Keratinocyte (primary cell): ENCODE measurements around the gene NDRG2.

ENCODE experiments used
- EZH2 ChIP-seq: IDR thresholded peaks from one replicate; pipeline ENCODE4 v1.6.1; 2012; ENCODE audit warnings: inconsistent platforms, mild to moderate bottlenecking, low read length, moderate library complexity
- TF ChIP-seq, protein P1 (sequence below), 3 experiments: IDR thresholded peaks in 1 of 3; conservative IDR thresholded peaks in 1 of 3; optimal IDR thresholded peaks in 1 of 3; 2 replicates in 2 of 3; 3 replicates in 1 of 3; pipeline versions ENCODE3 to v1.5.1; 2011; ENCODE audit warnings: low read length in 3 of 3, mild to moderate bottlenecking in 3 of 3, moderate library complexity in 2 of 3, control low read depth in 1 of 3, inconsistent platforms in 1 of 3; ENCODE audit not compliant: insufficient read depth in 2 of 3; ENCODE audit errors: extremely low read depth in 1 of 3

DNA sequence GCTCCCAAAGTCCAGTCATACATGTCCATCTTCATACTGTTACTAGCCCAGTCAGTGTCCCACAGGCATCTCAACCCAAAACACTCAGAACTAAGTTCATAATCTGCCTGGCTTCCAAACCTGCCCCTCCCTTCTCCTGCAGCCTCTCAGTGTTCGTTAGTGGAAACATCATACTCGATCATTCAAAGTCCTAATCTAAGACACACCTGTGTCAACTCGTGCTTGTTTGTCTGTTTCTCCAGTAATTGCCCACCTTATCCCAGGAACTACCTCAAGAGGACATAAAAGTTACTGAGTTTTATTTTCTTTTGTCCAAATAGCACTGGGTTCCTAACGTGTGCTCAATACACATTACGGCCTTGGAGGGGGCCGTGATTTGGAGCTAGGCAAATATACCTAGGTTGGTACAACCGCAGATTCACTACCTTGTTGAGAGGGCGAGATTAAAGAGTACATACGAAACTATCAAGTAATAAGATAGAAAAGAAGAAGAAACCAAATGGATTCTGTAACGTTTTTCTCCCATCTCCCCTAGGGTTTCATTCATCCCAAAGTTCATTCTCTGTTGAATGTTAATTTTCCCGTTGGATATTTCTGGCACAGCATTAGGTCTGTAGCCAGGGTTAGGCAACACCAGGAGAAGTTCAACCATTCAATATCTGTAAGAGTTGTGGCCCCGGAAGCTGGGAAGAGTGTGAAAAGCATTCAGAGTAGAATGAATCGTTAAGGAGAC lies 35.9 kb upstream of the NDRG2 start:
- TF ChIP-seq, protein P1, sequence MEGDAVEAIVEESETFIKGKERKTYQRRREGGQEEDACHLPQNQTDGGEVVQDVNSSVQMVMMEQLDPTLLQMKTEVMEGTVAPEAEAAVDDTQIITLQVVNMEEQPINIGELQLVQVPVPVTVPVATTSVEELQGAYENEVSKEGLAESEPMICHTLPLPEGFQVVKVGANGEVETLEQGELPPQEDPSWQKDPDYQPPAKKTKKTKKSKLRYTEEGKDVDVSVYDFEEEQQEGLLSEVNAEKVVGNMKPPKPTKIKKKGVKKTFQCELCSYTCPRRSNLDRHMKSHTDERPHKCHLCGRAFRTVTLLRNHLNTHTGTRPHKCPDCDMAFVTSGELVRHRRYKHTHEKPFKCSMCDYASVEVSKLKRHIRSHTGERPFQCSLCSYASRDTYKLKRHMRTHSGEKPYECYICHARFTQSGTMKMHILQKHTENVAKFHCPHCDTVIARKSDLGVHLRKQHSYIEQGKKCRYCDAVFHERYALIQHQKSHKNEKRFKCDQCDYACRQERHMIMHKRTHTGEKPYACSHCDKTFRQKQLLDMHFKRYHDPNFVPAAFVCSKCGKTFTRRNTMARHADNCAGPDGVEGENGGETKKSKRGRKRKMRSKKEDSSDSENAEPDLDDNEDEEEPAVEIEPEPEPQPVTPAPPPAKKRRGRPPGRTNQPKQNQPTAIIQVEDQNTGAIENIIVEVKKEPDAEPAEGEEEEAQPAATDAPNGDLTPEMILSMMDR (optimal IDR thresholded peaks at IDR 0.05 in 1 of 3, IDR thresholded peaks at IDR 0.05 in 1 of 3, conservative IDR thresholded peaks at IDR 0.05 in 1 of 3; ENCODE audit: extremely low read depth in 1 of 3, insufficient read depth in 2 of 3, low read length in 3 of 3): no peak
- TF ChIP-seq EZH2: no peak
